HG03521 (cell line): ENCODE data around the gene CA9.

ENCODE experiments used
- ATAC-seq: cut with Tn5 transposase; IDR thresholded peaks from one replicate; pipeline ENCODE4 v1.9.1; 2021; ENCODE audit warnings: mild to moderate bottlenecking, moderate library complexity; ENCODE audit not compliant: unreplicated experiment

CA9 gene

GRCh38 chr9:35675204-35675603, 1.5 kb downstream of the CA9 start:
- ATAC-seq = no peak

- no peak for ATAC-seq
Measured at GRCh38 chr9:35675732-35676392, 2.1 kb downstream of the CA9 start.

- no peak for ATAC-seq
Measured at GRCh38 chr9:35679091-35679490, 5.4 kb downstream of the CA9 start.

- no peak for ATAC-seq
Measured at GRCh38 chr9:35679766-35680330, 6.1 kb downstream of the CA9 start.

- no peak for ATAC-seq
Measured at GRCh38 chr9:35680331-35681105, 6.8 kb downstream of the CA9 start.

GRCh38 chr9:35681341-35682002, 7.7 kb downstream of the CA9 start:
- ATAC-seq = no peak

GRCh38 chr9:35682051-35682450, 8.3 kb downstream of the CA9 start:
- no peak for ATAC-seq

- ATAC-seq = no peak
Measured at GRCh38 chr9:35682520-35683315, 9.0 kb downstream of the CA9 start.

GRCh38 chr9:35683323-35683722, 9.6 kb downstream of the CA9 start:
- ATAC-seq = no peak

- ATAC-seq = no peak
Measured at GRCh38 chr9:35684921-35685320, 11.2 kb downstream of the CA9 start.

- ATAC-seq = no peak
Measured at GRCh38 chr9:35685506-35685905, 11.8 kb downstream of the CA9 start.

GRCh38 chr9:35686222-35687203, 12.8 kb downstream of the CA9 start:
- no peak for ATAC-seq

GRCh38 chr9:35687306-35687705, 13.6 kb downstream of the CA9 start:
- no peak for ATAC-seq

- ATAC-seq = no peak
Measured at GRCh38 chr9:35687972-35688557, 14.3 kb downstream of the CA9 start.

- no peak for ATAC-seq
Measured at GRCh38 chr9:35688558-35689541, 15.1 kb downstream of the CA9 start.

GRCh38 chr9:35689542-35690293, 16.0 kb downstream of the CA9 start, which contains the start of gene TPM2:
Gene TPM2 (minus strand): TSS chr9:35689925. CDS start chr9:35689817, 108 bp downstream.
- no peak for ATAC-seq

- no peak for ATAC-seq
Measured at GRCh38 chr9:35690294-35690613, 16.5 kb downstream of the CA9 start.
